GM19455 (cell line): ENCODE results near the gene SORBS2.

Experiments
- ATAC-seq: cut with Tn5 transposase; IDR thresholded peaks from one replicate; pipeline ENCODE4 v1.9.1; 2021; ENCODE audit not compliant: unreplicated experiment

Gene SORBS2

DNA sequence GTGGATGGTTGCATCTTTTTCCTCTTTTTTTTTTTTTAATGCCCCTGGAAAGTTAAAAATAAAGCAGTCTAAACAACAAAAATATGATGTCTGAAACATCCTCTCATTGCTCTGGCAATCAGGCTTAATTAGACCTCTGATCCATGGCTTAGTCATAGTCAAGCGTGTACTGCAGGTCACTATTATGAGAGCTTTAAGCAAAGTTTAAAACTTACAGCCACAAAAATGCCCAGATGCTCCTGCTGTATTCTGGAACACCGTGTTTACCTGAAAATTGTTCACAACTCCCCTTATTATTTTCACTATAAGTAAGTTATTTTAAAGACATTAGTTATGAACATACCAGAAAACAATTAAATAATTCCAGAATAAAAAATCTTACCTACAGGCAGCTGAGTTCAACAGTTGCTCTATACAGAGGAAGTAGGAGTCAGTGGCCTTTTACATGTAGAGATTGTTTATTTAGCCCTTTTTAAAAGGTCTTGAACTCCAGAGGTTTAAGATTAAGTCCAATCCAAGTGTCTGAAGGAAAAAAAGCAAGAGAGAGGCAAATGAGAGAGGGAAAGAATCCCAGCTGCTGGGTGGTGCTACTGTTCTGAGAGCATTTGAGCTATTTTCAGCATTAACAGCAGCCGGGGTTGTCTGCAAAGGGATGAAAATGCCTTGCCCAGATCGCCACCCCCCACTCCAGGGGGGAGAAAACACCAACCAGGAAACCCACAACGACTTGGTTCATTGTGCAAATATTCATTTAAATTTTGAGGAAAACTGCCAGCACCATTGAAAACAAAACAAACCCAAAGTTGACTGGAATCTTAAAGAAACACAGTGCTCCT, 36.9 kb downstream of the SORBS2 start:
- ATAC-seq: no peak

DNA sequence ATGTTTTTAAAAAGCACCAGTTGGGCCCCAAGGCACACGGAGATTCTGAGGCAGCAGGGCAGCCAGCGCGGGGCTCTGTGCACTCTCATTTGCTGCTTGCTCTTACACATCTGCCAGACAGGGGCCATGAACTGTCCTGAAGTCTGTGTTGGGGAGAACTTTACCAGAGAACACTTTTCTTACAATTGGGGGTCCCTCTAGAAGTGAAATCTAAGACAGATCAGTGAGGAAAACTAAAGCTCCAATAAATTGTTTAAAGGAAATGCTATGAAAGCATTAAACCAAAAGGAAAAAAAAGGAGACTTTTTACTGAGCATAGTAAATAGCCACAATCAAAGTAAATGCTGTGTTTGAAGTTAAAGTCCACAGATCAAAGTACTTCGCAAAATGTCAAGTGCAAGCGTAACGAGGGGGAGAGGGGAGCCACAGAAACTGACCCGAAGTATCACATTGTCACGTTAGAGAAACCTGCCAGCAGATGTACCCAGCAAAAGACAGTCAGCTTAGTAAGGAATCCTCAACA, 37.8 kb downstream of the SORBS2 start:
- ATAC-seq: no peak

DNA sequence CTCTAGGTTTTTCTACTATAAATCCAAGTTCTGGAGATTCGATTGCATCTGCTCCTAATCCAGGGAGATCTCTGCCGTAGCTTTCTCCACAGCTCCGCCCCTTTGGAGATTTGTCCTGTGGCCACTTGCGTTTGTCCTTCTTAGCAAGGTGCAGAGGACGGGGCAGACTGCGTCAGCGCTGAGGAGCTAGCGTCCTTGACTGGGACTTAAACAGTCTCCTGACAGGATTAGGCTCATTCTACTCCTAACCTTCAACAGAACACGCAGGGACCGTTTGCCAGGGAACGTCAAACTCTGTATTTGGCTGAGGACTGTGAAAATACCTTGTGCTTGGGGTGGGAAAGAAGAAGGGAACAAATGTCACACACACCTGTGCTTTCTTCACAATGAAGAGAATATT, 38.6 kb downstream of the SORBS2 start:
- no peak for ATAC-seq

- no peak for ATAC-seq
Measured at GRCh38 chr4:185772391-185773093, 39.5 kb downstream of the SORBS2 start.

DNA sequence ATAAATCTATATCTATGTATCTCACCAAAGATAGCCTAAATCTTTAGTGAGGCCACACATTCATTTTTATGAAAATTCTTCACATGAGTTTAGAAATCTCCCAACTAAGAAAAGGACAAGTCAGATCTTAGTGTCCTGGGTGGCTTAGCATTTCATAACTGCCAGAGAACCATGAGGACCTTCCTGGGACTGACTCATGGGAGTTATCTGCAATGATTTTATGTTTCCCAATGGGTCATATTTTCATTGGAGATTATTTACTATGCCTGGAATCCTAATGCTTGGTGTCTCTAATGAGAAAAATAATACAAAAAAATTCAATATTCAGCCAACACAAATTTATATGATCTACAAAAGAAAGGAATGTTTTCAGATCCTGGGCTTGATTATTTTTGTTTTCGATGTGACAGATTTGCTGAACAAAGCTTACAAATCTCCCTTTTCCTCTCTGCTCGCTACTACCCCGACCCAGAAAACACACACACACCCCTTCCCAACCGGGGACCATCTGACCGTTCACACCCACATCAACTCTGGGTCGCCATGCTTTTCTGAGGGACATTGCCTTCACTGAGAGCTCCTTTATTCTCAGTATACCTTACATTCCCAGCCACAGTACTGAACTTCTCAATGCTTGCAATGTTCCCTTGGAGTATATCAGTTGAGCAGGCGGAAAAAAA, 40.1 kb downstream of the SORBS2 start:
- no peak for ATAC-seq

- no peak for ATAC-seq
Measured at GRCh38 chr4:185767528-185767927, 44.5 kb downstream of the SORBS2 start.

DNA sequence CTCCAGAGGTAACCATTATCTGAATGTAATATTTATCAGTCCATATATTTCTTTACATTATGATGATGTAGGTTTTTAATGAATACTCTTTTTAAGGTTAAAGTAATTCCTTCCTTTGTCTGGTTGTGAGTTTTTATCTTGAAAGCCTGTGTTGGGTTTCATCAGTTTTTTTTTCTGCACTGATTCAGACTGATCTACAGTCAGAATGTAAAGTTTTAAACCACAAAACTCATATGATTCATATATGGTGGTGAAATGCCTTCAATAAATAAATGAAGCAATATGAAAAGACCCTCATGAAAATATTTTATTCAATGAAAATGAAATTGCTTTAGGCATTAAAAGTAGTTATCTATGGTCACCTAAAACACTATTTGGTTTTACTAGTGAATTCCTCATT, 47.1 kb downstream of the SORBS2 start:
- no peak for ATAC-seq

DNA sequence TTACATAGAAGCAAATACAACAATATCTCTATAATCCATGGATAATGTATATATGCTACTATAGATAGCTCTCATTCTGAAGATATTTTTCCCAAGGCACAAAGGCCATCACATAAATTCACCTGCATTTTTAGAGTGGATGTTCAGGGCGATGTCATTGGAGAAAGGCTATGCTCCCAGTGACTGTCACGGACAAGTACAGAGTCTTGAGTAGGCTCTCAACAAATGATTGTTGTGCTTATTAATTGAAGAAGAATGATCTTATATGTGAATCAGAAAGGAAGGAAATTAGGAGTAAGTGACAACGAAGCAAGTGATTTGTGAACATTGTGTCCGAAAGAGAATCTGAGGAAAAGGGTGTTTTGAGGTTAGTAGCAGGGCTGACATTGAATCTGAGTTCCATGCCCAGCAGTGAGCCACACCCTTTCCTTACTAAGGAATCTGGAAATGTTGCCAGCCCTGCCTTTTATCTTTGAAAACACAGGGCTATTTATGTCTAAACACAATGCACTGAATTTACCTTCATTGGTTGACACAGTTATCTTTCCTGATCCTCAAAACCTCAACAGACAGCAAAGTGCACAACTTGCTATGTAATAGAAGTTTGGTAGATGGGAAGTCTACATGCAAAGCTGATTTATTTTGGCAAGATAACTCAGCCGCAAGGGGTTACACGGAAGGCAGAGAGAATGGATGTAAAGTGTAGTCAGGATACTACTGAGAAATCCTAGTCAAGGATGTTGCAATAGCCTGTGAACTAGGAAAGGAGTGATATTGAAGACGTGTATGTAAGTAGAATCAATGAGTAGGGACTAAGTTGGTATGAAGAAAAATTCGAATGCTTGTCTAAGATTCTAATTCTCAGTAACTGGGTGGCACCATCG, 50.4 kb downstream of the SORBS2 start:
- no peak for ATAC-seq

GRCh38 chr4:185758807-185759206, 53.2 kb downstream of the SORBS2 start:
- no peak for ATAC-seq

- ATAC-seq: no peak
Measured at GRCh38 chr4:185755451-185755850, 56.5 kb downstream of the SORBS2 start.

DNA sequence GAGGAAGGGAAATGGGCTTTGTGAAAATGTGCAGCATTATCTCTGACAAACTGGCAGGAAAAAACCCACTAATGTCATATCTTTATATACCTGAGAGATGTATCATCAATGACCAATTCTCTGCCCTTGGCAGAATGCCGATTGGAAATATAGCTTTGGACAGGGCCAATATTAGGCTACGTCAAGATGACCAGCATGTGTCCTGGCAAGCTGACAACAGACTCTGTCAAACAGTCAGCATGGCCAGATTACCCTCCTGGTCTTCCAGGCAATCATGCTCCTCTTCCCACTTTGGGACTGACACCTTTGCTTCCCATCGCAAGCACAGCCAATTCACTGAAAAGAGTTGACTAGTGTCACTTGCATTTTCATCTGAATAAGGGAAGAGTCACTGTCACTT, 57.0 kb downstream of the SORBS2 start:
- no peak for ATAC-seq

DNA sequence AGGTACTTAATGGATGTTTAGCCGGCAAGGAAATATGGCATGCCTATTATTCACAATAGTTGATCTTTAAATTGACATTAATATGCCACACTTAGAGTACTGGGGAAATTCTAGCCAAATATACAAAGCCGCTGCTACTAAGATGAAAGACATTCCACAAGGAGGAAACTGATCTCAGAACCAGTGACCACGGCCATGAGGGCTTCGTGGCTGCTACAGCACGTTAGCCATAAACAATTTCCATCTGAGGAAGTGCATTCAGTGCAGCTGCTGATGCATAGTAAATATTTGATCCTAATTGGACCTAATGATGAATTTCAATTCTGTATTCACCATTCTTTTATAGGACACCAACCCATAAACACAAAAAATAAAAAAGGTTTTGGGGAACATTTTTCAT, 59.1 kb downstream of the SORBS2 start:
- no peak for ATAC-seq

GRCh38 chr4:185749858-185750257, 62.1 kb downstream of the SORBS2 start:
- no peak for ATAC-seq

DNA sequence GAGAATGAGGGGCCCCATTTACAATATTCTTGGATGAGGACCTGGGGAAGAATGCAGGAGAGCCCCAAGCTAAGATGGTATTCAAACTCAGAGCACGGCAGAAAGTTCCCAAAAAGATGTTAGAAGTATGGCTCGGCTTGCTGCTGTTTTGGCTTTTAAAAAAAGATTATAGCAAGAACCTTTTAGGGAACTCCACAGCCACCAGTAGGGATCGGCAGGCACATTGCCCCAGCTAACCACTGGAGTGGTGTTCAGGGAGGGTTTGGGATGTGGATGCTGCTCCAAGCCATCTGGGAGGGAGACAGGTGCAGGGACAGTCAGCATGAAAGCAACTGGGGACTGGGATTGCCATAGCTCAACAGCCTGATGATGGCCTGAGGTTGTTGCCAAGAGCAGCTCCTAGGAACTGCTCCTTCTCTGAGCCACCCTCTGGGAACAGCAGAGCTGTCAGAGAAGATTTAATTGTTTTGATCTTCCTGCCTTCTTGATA, 63.0 kb downstream of the SORBS2 start:
- no peak for ATAC-seq

GRCh38 chr4:185745891-185746290, 66.1 kb downstream of the SORBS2 start:
- ATAC-seq: no peak

GRCh38 chr4:185744946-185745345, 67.0 kb downstream of the SORBS2 start:
- no peak for ATAC-seq

DNA sequence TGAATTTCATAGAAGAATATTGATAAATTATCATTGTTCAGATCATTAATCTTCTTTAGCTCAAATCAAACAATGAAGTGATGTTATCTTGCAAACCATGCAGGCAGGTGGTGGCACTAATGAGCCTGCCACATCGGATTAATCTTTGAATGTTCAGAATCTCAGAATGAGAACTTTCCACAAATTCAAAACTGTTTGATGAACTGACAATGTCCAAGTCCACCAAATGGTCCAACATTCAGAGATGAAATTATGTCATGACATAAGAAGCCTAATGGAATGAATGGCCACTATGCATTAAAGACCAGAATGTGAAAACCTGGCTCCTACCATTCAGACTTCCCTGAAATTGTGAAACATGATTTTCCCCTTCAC, 67.5 kb downstream of the SORBS2 start:
- ATAC-seq: no peak

DNA sequence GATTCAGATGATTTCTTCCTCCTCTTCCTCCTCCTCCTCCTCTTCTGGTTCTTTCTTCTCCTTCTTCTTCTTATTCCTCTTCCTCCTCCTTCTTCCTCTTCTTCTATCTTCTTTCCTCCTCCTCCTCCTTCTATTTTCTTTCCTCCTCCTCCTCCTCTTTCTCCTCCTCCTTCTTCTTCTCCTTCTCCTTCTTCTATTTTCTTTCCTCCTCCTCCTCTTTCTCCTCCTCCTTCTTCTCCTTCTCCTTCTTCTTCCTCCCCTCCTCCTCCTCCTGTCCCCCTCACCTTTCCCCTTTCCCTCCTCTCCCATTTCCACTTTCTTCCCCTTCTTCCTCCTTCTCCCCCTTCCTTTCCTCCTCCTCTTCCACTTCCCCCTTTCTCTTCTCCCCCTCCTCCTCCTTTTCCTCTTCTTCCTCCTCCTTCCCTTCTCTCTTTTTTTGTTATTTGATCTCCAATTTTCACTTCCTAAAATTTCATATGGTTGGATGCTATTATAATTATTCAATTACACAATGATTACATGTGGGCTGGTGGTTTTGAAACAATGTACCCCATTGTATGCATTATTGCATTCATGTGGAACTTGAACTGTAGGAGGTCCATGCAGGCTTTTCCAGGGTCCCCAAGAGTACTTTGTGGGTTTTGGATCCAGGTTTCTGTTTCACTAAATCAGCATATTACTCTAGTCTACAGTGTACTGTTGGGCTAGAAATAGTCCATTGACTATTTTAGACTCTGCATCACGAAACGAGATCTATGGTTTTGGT, 68.1 kb downstream of the SORBS2 start:
- no peak for ATAC-seq

GRCh38 chr4:185742766-185743165, 69.2 kb downstream of the SORBS2 start:
- no peak for ATAC-seq

DNA sequence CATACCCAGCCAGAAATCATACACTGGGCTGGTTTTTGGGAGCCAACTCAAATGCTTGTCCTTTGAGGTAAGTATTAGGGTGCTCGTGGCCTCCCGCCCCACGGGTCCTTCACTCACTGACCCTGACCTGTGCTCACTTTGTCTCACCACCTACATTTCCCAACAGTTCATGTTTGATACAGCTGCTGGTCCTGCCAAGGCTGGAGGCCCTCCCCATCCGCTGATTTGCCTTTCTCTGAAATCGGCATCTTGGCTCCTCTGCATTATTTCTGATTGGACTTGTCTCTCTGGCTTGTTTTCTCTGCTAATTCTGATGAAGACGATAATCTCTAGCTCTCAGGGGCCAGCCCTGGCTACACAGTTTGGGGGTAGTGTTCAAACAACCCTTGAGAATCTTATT, 70.2 kb downstream of the SORBS2 start:
- ATAC-seq: no peak
